ENCODE data around the gene ZBTB43. TPM values are rescaled to one million over a fixed set of nuclear protein-coding genes. Genes with fewer than 3 reads are reported as not detected.
"Not testable (repeated sequence)": the region's sequence is repeated elsewhere in the genome, so short reads cannot be mapped to it uniquely, and the experiment has no call there.

The ZBTB43 gene
- polyA plus RNA-seq, 1 donor from 2014 or later, result 12.3 TPM

GRCh38 chr9:126809068-126809467 lies 4.2 kb downstream of the ZBTB43 start:
- Histone ChIP-seq H3F3A (ENCODE audit: insufficient read depth, low read length, poor library complexity, severe bottlenecking) (no peaks in the 10 kb centered on the region), H3K36me3 (ENCODE audit: insufficient read depth, low read length) (no peaks in the 10 kb centered on the region), H4K20me1 (ENCODE audit: insufficient read depth) (no peaks in the 10 kb centered on the region), H3K9me3 (ENCODE audit: low read length) (no peaks in the 10 kb centered on the region), H3K79me2 (replicated peaks; ENCODE audit: insufficient read depth, low read length) (peaks cover 52% of the 10 kb centered on the region), H3K27ac (ENCODE audit: low read length) (no peak overlapping the region), H3K9ac (ENCODE audit: low read length) (no peak overlapping the region), H3K27me3 (ENCODE audit: insufficient read depth, low read depth, low read length) (no peaks in the 10 kb centered on the region), H3K9me2 (ENCODE audit: insufficient read depth, low read length) (no peaks in the 10 kb centered on the region), H2AFZ (ENCODE audit: low read depth, low read length) (no peak overlapping the region), H3K4me2 (ENCODE audit: low read length) (no peak overlapping the region), H3K4me3 (ENCODE audit: low read length) (no peak overlapping the region)
- TF ChIP-seq EZH2 (IDR thresholded peaks at IDR 0.05; ENCODE audit: borderline replicate concordance, insufficient read depth, low read length, poor library complexity, severe bottlenecking), result no peak

- H3K27ac ChIP-seq (ENCODE audit: low read length); H3K36me3 ChIP-seq (ENCODE audit: insufficient read depth, low read length); H3K9me2 ChIP-seq (ENCODE audit: insufficient read depth, low read length); H3K27me3 ChIP-seq (ENCODE audit: insufficient read depth, low read depth, low read length); H3K4me2 ChIP-seq (ENCODE audit: low read length); H3K4me3 ChIP-seq (ENCODE audit: low read length); H3K9ac ChIP-seq (ENCODE audit: low read length); H4K20me1 ChIP-seq (ENCODE audit: insufficient read depth); H3F3A ChIP-seq (ENCODE audit: insufficient read depth, low read length, poor library complexity, severe bottlenecking); H3K9me3 ChIP-seq (ENCODE audit: low read length); H2AFZ ChIP-seq (ENCODE audit: low read depth, low read length): not testable (repeated sequence)
- H3K79me2 ChIP-seq (replicated peaks; ENCODE audit: insufficient read depth, low read length), result peaks cover 52% of the 10 kb centered on the region
These were observed 5.4 kb downstream of the ZBTB43 start for GRCh38 chr9:126810221-126810620.

GRCh38 chr9:126813072-126813471 lies 8.2 kb downstream of the ZBTB43 start:
- Histone ChIP-seq H3K27ac (ENCODE audit: low read length) (no peak overlapping the region), H3K27me3 (ENCODE audit: insufficient read depth, low read depth, low read length) (no peaks in the 10 kb centered on the region), H3K4me3 (ENCODE audit: low read length) (no peak overlapping the region), H2AFZ (ENCODE audit: low read depth, low read length) (no peak overlapping the region), H3F3A (ENCODE audit: insufficient read depth, low read length, poor library complexity, severe bottlenecking) (no peaks in the 10 kb centered on the region), H4K20me1 (ENCODE audit: insufficient read depth) (no peaks in the 10 kb centered on the region), H3K9me2 (ENCODE audit: insufficient read depth, low read length) (no peaks in the 10 kb centered on the region), H3K9me3 (ENCODE audit: low read length) (no peaks in the 10 kb centered on the region), H3K4me2 (ENCODE audit: low read length) (no peak overlapping the region), H3K36me3 (ENCODE audit: insufficient read depth, low read length) (no peaks in the 10 kb centered on the region), H3K79me2 (replicated peaks; ENCODE audit: insufficient read depth, low read length) (peaks cover 30% of the 10 kb centered on the region), H3K9ac (ENCODE audit: low read length) (no peak overlapping the region)
- TF ChIP-seq EZH2 (IDR thresholded peaks at IDR 0.05; ENCODE audit: borderline replicate concordance, insufficient read depth, low read length, poor library complexity, severe bottlenecking), result no peak
- no peak for TF ChIP-seq CTCF (IDR thresholded peaks at IDR 0.05; ENCODE audit: poor library complexity, severe bottlenecking)

GRCh38 chr9:126814091-126814490 lies 9.3 kb downstream of the ZBTB43 start:
- Histone ChIP-seq H3F3A (ENCODE audit: insufficient read depth, low read length, poor library complexity, severe bottlenecking) (no peaks in the 10 kb centered on the region), H3K9me3 (ENCODE audit: low read length) (peaks cover under 1% of the 10 kb centered on the region), H3K27me3 (ENCODE audit: insufficient read depth, low read depth, low read length) (no peaks in the 10 kb centered on the region), H3K9me2 (ENCODE audit: insufficient read depth, low read length) (no peaks in the 10 kb centered on the region), H3K36me3 (ENCODE audit: insufficient read depth, low read length) (no peaks in the 10 kb centered on the region), H4K20me1 (ENCODE audit: insufficient read depth) (no peaks in the 10 kb centered on the region), H3K9ac (ENCODE audit: low read length) (no peak overlapping the region), H3K4me2 (ENCODE audit: low read length) (no peak overlapping the region), H3K4me3 (ENCODE audit: low read length) (no peak overlapping the region), H2AFZ (ENCODE audit: low read depth, low read length) (no peak overlapping the region), H3K27ac (ENCODE audit: low read length) (no peak overlapping the region), H3K79me2 (replicated peaks; ENCODE audit: insufficient read depth, low read length) (peaks cover 26% of the 10 kb centered on the region)
- TF ChIP-seq CTCF (IDR thresholded peaks at IDR 0.05; ENCODE audit: poor library complexity, severe bottlenecking) (no peak), SMC3 (conservative IDR thresholded peaks at IDR 0.05; ENCODE audit: poor library complexity) (no peak), POLR2AphosphoS5 (IDR thresholded peaks at IDR 0.05) (no peak), REST (IDR thresholded peaks at IDR 0.05; ENCODE audit: borderline replicate concordance) (no peak), EP300 (conservative IDR thresholded peaks at IDR 0.05; ENCODE audit: poor library complexity, severe bottlenecking) (no peak), EZH2 (IDR thresholded peaks at IDR 0.05; ENCODE audit: borderline replicate concordance, insufficient read depth, low read length, poor library complexity, severe bottlenecking) (no peak), RAD21 (conservative IDR thresholded peaks at IDR 0.05) (no peak), TAF1 (IDR thresholded peaks at IDR 0.05; ENCODE audit: low read depth) (no peak), MXI1 (conservative IDR thresholded peaks at IDR 0.05; ENCODE audit: poor library complexity, severe bottlenecking) (no peak)

All from neural cell (in vitro differentiated cells).